ENCODE data around the gene STAT5A. TPM values are rescaled to one million over a fixed set of nuclear protein-coding genes. Genes with fewer than 3 reads are reported as not detected.
"Not testable (repeated sequence)": the region's sequence is repeated elsewhere in the genome, so short reads cannot be mapped to it uniquely, and the experiment has no call there.

The STAT5A gene
- total and polyA plus RNA-seq, 3 donors from 2014 or later, result 13.7 to 37.0 (median 27.8) TPM

DNA sequence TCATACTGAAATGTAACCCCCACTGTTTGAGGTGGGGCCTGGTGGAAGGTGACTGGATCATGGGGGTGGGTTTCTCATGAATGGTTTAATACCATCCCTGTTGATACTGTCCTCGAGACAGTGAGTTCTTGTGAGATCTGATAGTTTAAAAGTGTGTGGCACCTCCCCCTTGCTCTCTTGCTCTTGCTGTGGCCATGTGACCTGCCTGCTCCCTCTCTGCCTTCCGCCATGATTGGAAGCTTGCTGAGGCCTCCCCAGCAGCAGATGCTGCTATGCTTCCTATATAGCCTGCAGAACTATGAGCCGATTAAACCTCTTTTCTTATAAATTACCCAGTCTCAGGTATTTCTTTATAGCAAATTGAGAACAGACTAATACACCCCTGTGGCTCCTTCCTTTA is 59.3 kb downstream of the STAT5A start:
- Histone ChIP-seq H3K9me3 (no peaks in the 10 kb centered on the region), H3K4me3 (no peak overlapping the region), H3K4me1 (peaks cover 11% of the 10 kb centered on the region), H3K27me3 (no peaks in the 10 kb centered on the region), H3K36me3 (ENCODE audit: low read depth, missing control alignments) (no peaks in the 10 kb centered on the region), H3K27ac (peak overlapping the region in 1 of 2 donors; percentile 45)
- intact Hi-C loops (cut with DNase I; ENCODE audit: low total_unique reads), result no loop called here
- WGBS, 2 donors, result 72 to 96% methylated on average over 3 of the region's 3 CpGs
- DNase-seq, result no peak
- TF ChIP-seq POLR2A (IDR thresholded peaks at IDR 0.05), result no peak
- TF ChIP-seq, protein P1, sequence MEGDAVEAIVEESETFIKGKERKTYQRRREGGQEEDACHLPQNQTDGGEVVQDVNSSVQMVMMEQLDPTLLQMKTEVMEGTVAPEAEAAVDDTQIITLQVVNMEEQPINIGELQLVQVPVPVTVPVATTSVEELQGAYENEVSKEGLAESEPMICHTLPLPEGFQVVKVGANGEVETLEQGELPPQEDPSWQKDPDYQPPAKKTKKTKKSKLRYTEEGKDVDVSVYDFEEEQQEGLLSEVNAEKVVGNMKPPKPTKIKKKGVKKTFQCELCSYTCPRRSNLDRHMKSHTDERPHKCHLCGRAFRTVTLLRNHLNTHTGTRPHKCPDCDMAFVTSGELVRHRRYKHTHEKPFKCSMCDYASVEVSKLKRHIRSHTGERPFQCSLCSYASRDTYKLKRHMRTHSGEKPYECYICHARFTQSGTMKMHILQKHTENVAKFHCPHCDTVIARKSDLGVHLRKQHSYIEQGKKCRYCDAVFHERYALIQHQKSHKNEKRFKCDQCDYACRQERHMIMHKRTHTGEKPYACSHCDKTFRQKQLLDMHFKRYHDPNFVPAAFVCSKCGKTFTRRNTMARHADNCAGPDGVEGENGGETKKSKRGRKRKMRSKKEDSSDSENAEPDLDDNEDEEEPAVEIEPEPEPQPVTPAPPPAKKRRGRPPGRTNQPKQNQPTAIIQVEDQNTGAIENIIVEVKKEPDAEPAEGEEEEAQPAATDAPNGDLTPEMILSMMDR (IDR thresholded peaks at IDR 0.05), result no peak

- TF ChIP-seq POLR2A (IDR thresholded peaks at IDR 0.05), result no peak
- TF ChIP-seq, protein P1 (IDR thresholded peaks at IDR 0.05), result no peak
- Histone ChIP-seq H3K4me1 (peaks cover 11% of the 10 kb centered on the region), H3K36me3 (ENCODE audit: low read depth, missing control alignments) (no peaks in the 10 kb centered on the region), H3K27me3 (no peaks in the 10 kb centered on the region), H3K9me3 (no peaks in the 10 kb centered on the region), H3K4me3 (no peak overlapping the region), H3K27ac (no peak overlapping the region)
- DNase-seq, result no peak
- intact Hi-C loops (cut with DNase I; ENCODE audit: low total_unique reads), result no loop called here
- 93 to 96% methylated on average over 3 of the region's 3 CpGs for WGBS, 2 donors
Observed at GRCh38 chr17:42348104-42348503, 59.8 kb downstream of the STAT5A start.

GRCh38 chr17:42354956-42355843 is 66.9 kb downstream of the STAT5A start:
- 59 to 78% methylated on average over 3 of the region's 3 CpGs for WGBS, 2 donors
- peaks cover 4% of the 10 kb centered on the region for H3K4me1 ChIP-seq
- intact Hi-C loops (cut with DNase I; ENCODE audit: low total_unique reads), result no loop called here
- no peaks in the 10 kb centered on the region for H3K9me3 ChIP-seq
- no peak overlapping the region for H3K4me3 ChIP-seq
- H3K27ac ChIP-seq, result no peak overlapping the region
- DNase-seq, result no peak
- no peaks in the 10 kb centered on the region for H3K27me3 ChIP-seq
- H3K36me3 ChIP-seq (ENCODE audit: low read depth, missing control alignments), result no peaks in the 10 kb centered on the region
- no peak for TF ChIP-seq POLR2A (IDR thresholded peaks at IDR 0.05)
- TF ChIP-seq, protein P1 (IDR thresholded peaks at IDR 0.05), result no peak

DNA sequence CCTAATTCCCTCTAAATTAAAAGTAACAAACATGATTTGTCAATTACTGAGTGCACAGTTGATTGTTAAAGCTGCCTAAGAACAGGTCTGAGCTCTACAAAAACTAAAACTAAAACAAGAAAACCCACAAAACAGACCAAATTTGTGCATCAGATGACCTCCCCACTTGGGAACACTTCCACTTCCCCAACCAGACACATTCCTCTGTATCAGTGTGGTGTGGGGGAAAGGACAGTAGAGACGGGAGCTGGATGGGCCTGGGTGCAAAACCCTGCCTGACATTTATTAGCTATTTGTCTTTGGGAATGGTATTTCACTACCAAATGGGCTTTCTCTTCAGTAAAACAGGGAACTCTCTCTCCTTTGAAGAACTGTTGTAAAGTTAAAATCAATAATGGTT is 70.1 kb downstream of the STAT5A start:
- H3K9me3 ChIP-seq, result no peaks in the 10 kb centered on the region
- no peak overlapping the region for H3K4me3 ChIP-seq
- no peaks in the 10 kb centered on the region for H3K36me3 ChIP-seq (ENCODE audit: low read depth, missing control alignments)
- H3K4me1 ChIP-seq, result peaks cover 3% of the 10 kb centered on the region
- intact Hi-C loops (cut with DNase I; ENCODE audit: low total_unique reads), result no loop called here
- no peaks in the 10 kb centered on the region for H3K27me3 ChIP-seq
- WGBS, 2 donors, result 69 to 73% methylated on average over 1 of the region's 1 CpG
- DNase-seq, result no peak
- no peak for TF ChIP-seq POLR2A (IDR thresholded peaks at IDR 0.05)
- TF ChIP-seq, protein P1 (IDR thresholded peaks at IDR 0.05), result no peak
- no peak overlapping the region for H3K27ac ChIP-seq

DNA sequence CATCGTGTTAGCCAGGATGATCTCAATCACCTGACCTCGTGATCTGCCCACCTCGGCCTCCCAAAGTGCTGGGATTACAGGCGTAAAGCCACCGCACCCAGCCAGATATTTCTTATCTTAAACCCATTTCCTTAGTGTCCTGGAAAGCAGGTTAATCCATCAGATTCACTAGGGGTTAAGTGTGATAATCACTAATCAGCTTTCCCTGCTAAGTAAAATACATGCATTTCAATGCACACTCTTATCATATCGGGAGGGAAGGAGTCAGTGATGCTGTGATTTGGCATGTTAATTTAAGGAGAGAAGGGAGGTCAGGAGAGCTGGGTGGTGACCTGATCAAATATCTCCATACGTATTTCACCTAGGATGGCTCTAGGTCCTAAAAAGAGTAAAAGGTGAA is 70.8 kb downstream of the STAT5A start:
- H3K27ac ChIP-seq, result no peak overlapping the region
- H3K27me3 ChIP-seq, result no peaks in the 10 kb centered on the region
- WGBS, 2 donors, result 88 to 95% methylated on average over 7 of the region's 7 CpGs
- no peak overlapping the region for H3K4me3 ChIP-seq
- no peaks in the 10 kb centered on the region for H3K36me3 ChIP-seq (ENCODE audit: low read depth, missing control alignments)
- H3K9me3 ChIP-seq, result no peaks in the 10 kb centered on the region
- no peak for DNase-seq
- intact Hi-C loops (cut with DNase I; ENCODE audit: low total_unique reads), result no loop called here
- peaks cover 7% of the 10 kb centered on the region for H3K4me1 ChIP-seq
- TF ChIP-seq, protein P1 (IDR thresholded peaks at IDR 0.05), result no peak
- no peak for TF ChIP-seq POLR2A (IDR thresholded peaks at IDR 0.05)

GRCh38 chr17:42360388-42360787 is 72.1 kb downstream of the STAT5A start:
- H3K4me3 ChIP-seq; intact Hi-C loops (cut with DNase I; ENCODE audit: low total_unique reads); DNase-seq; H3K36me3 ChIP-seq (ENCODE audit: low read depth, missing control alignments); H3K4me1 ChIP-seq; H3K27me3 ChIP-seq; H3K27ac ChIP-seq; H3K9me3 ChIP-seq: not testable (repeated sequence)
- WGBS, 2 donors, result 93 to 100% methylated on average over 2 of the region's 2 CpGs
